ENCODE measurements around the gene CHCHD3.
A peak's percentile ranks its signal among the peaks of the same experiment; 100 is the strongest.

The CHCHD3 gene

GRCh38 chr7:132773527-132773956 is 308.3 kb downstream of the CHCHD3 start:
- H3K4me3 ChIP-seq (ENCODE audit: low read depth, low read length): no peak overlapping the region
- CTCF ChIA-PET: interaction anchor here (0.9 kb wide), 1 partner anchor 64 kb away, joined by 6 read pairs; no protein-coding TSS in a partner anchor
- POLR2A ChIA-PET: no interaction called here
- H3K9me3 ChIP-seq (ENCODE audit: control insufficient read depth, insufficient read depth, low read depth, low read length): no peaks in the 10 kb centered on the region
- no peak overlapping the region for H3K27ac ChIP-seq (ENCODE audit: extremely low read depth, low read depth, low read length)
- no peaks in the 10 kb centered on the region for H3K36me3 ChIP-seq (ENCODE audit: control insufficient read depth in 2 of 2, insufficient read depth in 1 of 2, low read length in 2 of 2)
- TF ChIP-seq ZIC2 (tag by site-specific recombination; IDR thresholded peaks at IDR 0.05) (no peak), ZNF280D (tag by site-specific recombination; IDR thresholded peaks at IDR 0.05) (no peak), ZNF24 (tag by site-specific recombination; IDR thresholded peaks at IDR 0.05) (no peak), BCL6B (tag by site-specific recombination; IDR thresholded peaks at IDR 0.05) (0 out of 2 replicates have a peak, but pooled peaks have one; percentile 24), TCF7L2 (IDR thresholded peaks at IDR 0.05; ENCODE audit: borderline replicate concordance, low read depth, low read length) (no peak), PRDM6 (tag by site-specific recombination; IDR thresholded peaks at IDR 0.05) (peak; percentile 39; the same call in 1 of the 2 replicates), ZNF324 (tag by site-specific recombination; IDR thresholded peaks at IDR 0.05) (no peak)
- TF ChIP-seq, protein P1, sequence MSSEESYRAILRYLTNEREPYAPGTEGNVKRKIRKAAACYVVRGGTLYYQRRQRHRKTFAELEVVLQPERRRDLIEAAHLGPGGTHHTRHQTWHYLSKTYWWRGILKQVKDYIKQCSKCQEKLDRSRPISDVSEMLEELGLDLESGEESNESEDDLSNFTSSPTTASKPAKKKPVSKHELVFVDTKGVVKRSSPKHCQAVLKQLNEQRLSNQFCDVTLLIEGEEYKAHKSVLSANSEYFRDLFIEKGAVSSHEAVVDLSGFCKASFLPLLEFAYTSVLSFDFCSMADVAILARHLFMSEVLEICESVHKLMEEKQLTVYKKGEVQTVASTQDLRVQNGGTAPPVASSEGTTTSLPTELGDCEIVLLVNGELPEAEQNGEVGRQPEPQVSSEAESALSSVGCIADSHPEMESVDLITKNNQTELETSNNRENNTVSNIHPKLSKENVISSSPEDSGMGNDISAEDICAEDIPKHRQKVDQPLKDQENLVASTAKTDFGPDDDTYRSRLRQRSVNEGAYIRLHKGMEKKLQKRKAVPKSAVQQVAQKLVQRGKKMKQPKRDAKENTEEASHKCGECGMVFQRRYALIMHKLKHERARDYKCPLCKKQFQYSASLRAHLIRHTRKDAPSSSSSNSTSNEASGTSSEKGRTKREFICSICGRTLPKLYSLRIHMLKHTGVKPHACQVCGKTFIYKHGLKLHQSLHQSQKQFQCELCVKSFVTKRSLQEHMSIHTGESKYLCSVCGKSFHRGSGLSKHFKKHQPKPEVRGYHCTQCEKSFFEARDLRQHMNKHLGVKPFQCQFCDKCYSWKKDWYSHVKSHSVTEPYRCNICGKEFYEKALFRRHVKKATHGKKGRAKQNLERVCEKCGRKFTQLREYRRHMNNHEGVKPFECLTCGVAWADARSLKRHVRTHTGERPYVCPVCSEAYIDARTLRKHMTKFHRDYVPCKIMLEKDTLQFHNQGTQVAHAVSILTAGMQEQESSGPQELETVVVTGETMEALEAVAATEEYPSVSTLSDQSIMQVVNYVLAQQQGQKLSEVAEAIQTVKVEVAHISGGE (tag by site-specific recombination; conservative IDR thresholded peaks at IDR 0.05; ENCODE audit: low read depth): no peak
- no peaks in the 10 kb centered on the region for H3K4me1 ChIP-seq (ENCODE audit: control insufficient read depth, insufficient read depth, low read length)

GRCh38 chr7:132771301-132771730 is 310.6 kb downstream of the CHCHD3 start:
- no peaks in the 10 kb centered on the region for H3K9me3 ChIP-seq (ENCODE audit: control insufficient read depth, insufficient read depth, low read depth, low read length)
- no peaks in the 10 kb centered on the region for H3K4me1 ChIP-seq (ENCODE audit: control insufficient read depth, insufficient read depth, low read length)
- ChIA-PET CTCF (no interaction called here), POLR2A (no interaction called here)
- H3K4me3 ChIP-seq (ENCODE audit: low read depth, low read length): no peak overlapping the region
- H3K36me3 ChIP-seq (ENCODE audit: control insufficient read depth in 2 of 2, insufficient read depth in 1 of 2, low read length in 2 of 2): no peaks in the 10 kb centered on the region
- TF ChIP-seq ELK4 (IDR thresholded peaks at IDR 0.05; ENCODE audit: borderline replicate concordance, low read depth, low read length): no peak
- TF ChIP-seq ZNF10 (tag by site-specific recombination; IDR thresholded peaks at IDR 0.05): no peak
- TF ChIP-seq ZNF837 (tag by site-specific recombination; IDR thresholded peaks at IDR 0.05): no peak
- TF ChIP-seq ZNF792 (tag by site-specific recombination; IDR thresholded peaks at IDR 0.05): no peak
- TF ChIP-seq ZNF624 (tag by site-specific recombination; IDR thresholded peaks at IDR 0.05): no peak
- no peak for TF ChIP-seq ZNF529 (tag by site-specific recombination; IDR thresholded peaks at IDR 0.05; ENCODE audit: insufficient replicate concordance)
- TF ChIP-seq ZNF223 (tag by site-specific recombination; IDR thresholded peaks at IDR 0.05): no peak
- TF ChIP-seq ZNF302 (tag by site-specific recombination; IDR thresholded peaks at IDR 0.05; ENCODE audit: low read depth): no peak
- no peak for TF ChIP-seq ZNF24 (tag by site-specific recombination; IDR thresholded peaks at IDR 0.05)
- TF ChIP-seq ZNF311 (tag by site-specific recombination; IDR thresholded peaks at IDR 0.05; ENCODE audit: borderline replicate concordance): no peak
- TF ChIP-seq ZNF433 (tag by site-specific recombination; IDR thresholded peaks at IDR 0.05; ENCODE audit: low read depth): no peak
- no peak for TF ChIP-seq ZNF114 (tag by site-specific recombination; IDR thresholded peaks at IDR 0.05)
- TF ChIP-seq OSR2 (tag by site-specific recombination; IDR thresholded peaks at IDR 0.05): no peak
- TF ChIP-seq YY1 (tag by site-specific recombination; IDR thresholded peaks at IDR 0.05): no peak
- no peak for TF ChIP-seq ZNF121 (tag by site-specific recombination; IDR thresholded peaks at IDR 0.05)
- no peak for TF ChIP-seq ZNF133 (tag by site-specific recombination; IDR thresholded peaks at IDR 0.05)
- no peak for TF ChIP-seq FEZF1 (tag by site-specific recombination; IDR thresholded peaks at IDR 0.05)
- H3K27ac ChIP-seq (ENCODE audit: extremely low read depth, low read depth, low read length): no peak overlapping the region
